ENCODE data around the gene SLC22A14.

Gene SLC22A14

DNA sequence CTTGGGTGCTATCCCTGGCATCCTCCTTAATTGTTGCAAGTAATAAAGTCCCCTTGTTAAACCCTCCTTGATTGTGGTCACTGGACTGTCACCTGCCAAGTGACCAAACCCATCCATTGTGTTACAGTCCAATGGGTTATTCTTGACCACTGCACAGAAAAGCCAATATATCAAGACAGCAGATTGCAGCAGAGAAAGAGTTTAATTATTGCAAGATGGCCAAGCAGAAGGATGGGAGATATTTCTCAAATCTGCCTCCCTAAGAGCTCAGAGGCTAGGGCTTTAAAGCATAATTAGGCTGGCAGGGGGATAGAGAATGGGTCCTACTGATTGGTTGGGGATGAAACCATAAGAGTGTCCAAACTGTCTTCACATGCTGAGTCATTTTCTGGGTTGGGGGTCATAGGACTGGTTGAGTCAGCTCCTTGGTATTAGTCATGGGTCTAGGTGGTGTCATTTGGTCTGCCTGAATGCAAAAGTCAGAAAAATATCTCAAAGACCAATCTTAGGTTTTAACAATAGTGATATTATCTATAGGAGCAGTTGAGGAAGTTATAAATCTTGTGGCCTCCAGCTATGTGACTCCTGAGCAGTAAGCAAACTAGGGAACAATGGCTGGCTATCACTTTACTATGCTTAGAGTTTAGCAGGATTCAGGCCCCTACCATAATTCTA is 45.4 kb downstream of the SLC22A14 start:
- Histone ChIP-seq H3K27me3 (ENCODE audit: insufficient read depth, poor library complexity, severe bottlenecking) (no peaks in the 10 kb centered on the region), H3K27ac (replicated peaks) (no peak overlapping the region), H3K4me3 (replicated peaks; ENCODE audit: insufficient read depth, low read length) (no peak overlapping the region)
- TF ChIP-seq, protein P1, sequence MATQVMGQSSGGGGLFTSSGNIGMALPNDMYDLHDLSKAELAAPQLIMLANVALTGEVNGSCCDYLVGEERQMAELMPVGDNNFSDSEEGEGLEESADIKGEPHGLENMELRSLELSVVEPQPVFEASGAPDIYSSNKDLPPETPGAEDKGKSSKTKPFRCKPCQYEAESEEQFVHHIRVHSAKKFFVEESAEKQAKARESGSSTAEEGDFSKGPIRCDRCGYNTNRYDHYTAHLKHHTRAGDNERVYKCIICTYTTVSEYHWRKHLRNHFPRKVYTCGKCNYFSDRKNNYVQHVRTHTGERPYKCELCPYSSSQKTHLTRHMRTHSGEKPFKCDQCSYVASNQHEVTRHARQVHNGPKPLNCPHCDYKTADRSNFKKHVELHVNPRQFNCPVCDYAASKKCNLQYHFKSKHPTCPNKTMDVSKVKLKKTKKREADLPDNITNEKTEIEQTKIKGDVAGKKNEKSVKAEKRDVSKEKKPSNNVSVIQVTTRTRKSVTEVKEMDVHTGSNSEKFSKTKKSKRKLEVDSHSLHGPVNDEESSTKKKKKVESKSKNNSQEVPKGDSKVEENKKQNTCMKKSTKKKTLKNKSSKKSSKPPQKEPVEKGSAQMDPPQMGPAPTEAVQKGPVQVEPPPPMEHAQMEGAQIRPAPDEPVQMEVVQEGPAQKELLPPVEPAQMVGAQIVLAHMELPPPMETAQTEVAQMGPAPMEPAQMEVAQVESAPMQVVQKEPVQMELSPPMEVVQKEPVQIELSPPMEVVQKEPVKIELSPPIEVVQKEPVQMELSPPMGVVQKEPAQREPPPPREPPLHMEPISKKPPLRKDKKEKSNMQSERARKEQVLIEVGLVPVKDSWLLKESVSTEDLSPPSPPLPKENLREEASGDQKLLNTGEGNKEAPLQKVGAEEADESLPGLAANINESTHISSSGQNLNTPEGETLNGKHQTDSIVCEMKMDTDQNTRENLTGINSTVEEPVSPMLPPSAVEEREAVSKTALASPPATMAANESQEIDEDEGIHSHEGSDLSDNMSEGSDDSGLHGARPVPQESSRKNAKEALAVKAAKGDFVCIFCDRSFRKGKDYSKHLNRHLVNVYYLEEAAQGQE (IDR thresholded peaks at IDR 0.05; ENCODE audit: insufficient replicate concordance, low read depth): no peak
- no peak for TF ChIP-seq SPI1 (IDR thresholded peaks at IDR 0.05; ENCODE audit: borderline replicate concordance, low read depth)
- TF ChIP-seq GABPA (IDR thresholded peaks at IDR 0.05; ENCODE audit: low read depth): no peak
- no peak for DNase-seq (ENCODE audit: low read depth in 1 of 2, low spot score in 1 of 2)

DNA sequence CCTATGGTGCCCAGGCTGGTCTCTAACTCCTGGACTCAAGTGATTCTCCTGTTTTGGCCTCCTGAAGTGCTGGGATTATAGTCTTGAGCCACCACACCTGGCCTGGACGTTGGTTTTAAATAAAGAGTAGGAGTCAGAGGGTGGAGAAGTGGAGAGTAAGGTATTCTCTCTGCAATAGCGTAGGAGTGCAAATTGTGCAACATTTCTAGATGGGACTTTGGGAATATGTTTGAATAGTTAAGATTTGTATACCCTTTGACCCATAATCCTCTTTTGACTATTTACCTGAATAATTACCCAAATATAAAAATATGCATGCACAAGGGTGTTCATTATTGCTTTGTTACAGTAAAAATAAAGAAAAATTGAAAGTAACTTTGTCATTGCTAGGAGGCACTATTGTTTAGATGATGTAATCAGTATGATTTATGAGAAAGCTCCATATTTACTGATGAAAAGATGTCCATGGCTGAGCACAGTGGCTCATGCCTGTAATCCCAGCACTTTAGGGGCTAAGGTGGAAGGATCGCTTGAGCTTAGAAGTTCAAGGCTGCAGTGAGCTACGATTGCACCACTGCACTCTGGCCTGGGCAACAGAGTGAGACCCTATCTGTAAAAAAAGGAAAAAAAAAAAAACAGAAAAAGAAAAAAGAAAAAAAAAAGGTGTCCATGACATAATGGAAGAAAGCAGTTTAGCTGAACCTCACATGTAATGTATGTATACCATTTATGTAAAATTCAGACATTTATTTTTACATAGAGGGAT is 49.3 kb downstream of the SLC22A14 start:
- H3K27ac ChIP-seq (replicated peaks): no peak overlapping the region
- no peak for TF ChIP-seq POLR2AphosphoS5 (IDR thresholded peaks at IDR 0.05; ENCODE audit: low read depth)
- no peak overlapping the region for H3K4me3 ChIP-seq (replicated peaks; ENCODE audit: insufficient read depth, low read length)
- no peaks in the 10 kb centered on the region for H3K27me3 ChIP-seq (ENCODE audit: insufficient read depth, poor library complexity, severe bottlenecking)
- no peak for DNase-seq (ENCODE audit: low read depth in 1 of 2, low spot score in 1 of 2)

DNA sequence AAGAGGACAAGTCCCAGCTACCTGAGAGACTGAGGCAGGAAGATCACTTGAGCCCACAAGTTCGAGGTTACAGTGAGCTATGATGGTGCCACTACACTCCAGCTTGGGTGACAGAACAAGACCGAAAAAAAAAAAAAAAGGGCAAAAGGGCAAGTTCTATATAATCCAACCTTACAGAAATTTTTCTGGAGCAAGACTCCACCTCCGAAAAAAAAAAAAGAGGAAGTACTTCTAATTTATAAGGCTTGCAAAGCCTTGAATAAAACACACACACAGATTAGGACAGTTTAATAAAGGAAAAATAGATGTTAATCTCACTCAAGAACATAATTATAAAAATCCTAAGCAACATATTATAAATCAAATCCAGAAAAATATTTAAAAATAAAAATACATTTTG is 50.1 kb downstream of the SLC22A14 start:
- H3K27ac ChIP-seq (replicated peaks): no peak overlapping the region
- no peaks in the 10 kb centered on the region for H3K27me3 ChIP-seq (ENCODE audit: insufficient read depth, poor library complexity, severe bottlenecking)
- DNase-seq (ENCODE audit: low read depth in 1 of 2, low spot score in 1 of 2): no peak
- 0 out of 2 replicates have a peak, but pooled peaks have one; percentile 30 for TF ChIP-seq SPI1 (IDR thresholded peaks at IDR 0.05; ENCODE audit: borderline replicate concordance, low read depth)
- TF ChIP-seq CTCF (IDR thresholded peaks at IDR 0.05; ENCODE audit: insufficient read depth, low read length): no peak
- H3K4me3 ChIP-seq (replicated peaks; ENCODE audit: insufficient read depth, low read length): no peak overlapping the region

- Histone ChIP-seq H3K4me3 (replicated peaks; ENCODE audit: insufficient read depth, low read length) (no peak overlapping the region), H3K27me3 (ENCODE audit: insufficient read depth, poor library complexity, severe bottlenecking) (no peaks in the 10 kb centered on the region), H3K27ac (replicated peaks) (no peak overlapping the region)
- TF ChIP-seq SPI1 (IDR thresholded peaks at IDR 0.05; ENCODE audit: borderline replicate concordance, low read depth) (no peak), GABPA (IDR thresholded peaks at IDR 0.05; ENCODE audit: low read depth) (no peak), CTCF (IDR thresholded peaks at IDR 0.05; ENCODE audit: insufficient read depth, low read length) (no peak), POLR2AphosphoS5 (IDR thresholded peaks at IDR 0.05; ENCODE audit: low read depth) (no peak)
- TF ChIP-seq, protein P1 (IDR thresholded peaks at IDR 0.05; ENCODE audit: insufficient replicate concordance, low read depth): no peak
- no peak for DNase-seq (ENCODE audit: low read depth in 1 of 2, low spot score in 1 of 2)
These were observed 52.3 kb downstream of the SLC22A14 start for GRCh38 chr3:38334142-38335055.
